Endothelial cell of umbilical vein (primary cell): ENCODE results near the gene CARD18. TPM values are rescaled to one million over a fixed set of nuclear protein-coding genes. Genes with fewer than 3 reads are reported as not detected.
A peak's percentile ranks its signal among the peaks of the same experiment; 100 is the strongest.

ENCODE experiments used
- BruUV-seq: library from RNA; stranded (reverse); fragments of 400-500 nt; replicated peaks from 2 replicates; lab custom pipeline; 2021; lab: Mats Ljungman, UMichigan
- CTCF ChIA-PET: fragments of 300-600, 350-600 bp; sonication (Branson Sonifier 250); formaldehyde crosslinking; loops from one replicate; lab custom pipeline; 2021; ENCODE audit warnings: antibody characterized with exemption, inconsistent platforms; lab: Charles Lee
- POLR2A ChIA-PET: fragments of 300-600, 350-600 bp; sonication (Branson Sonifier 250); formaldehyde crosslinking; loops from one replicate; lab custom pipeline; 2021; ENCODE audit warnings: antibody characterized with exemption, inconsistent platforms; lab: Charles Lee
- DNase-seq: peaks from one replicate; pipeline ENCODE4 v3.0.0-alpha.2; 2011; ENCODE audit warnings: low read depth, low spot score
- FAIRE-seq: peaks from 2 replicates; lab custom pipeline; 2011; peaks lifted over from hg19 to GRCh38; lab: Jason Lieb, UNC
- H2AFZ ChIP-seq: 2 replicates; pipeline ENCODE4 v1.6.0; 2012; ENCODE audit warnings: low read depth, low read length, control low read depth, inconsistent platforms
- H3K27ac ChIP-seq: 2 replicates; pipeline ENCODE4 v1.5.1; 2011; ENCODE audit warnings: low read depth, mild to moderate bottlenecking, control low read depth, low read length, moderate library complexity; ENCODE audit not compliant: insufficient read depth
- H3K27me3 ChIP-seq, 2 experiments: 2 replicates each; pipeline versions ENCODE4 v1.6.0 to v1.6.1; 2011; ENCODE audit warnings: low read length in 2 of 2, mixed read lengths in 1 of 2; ENCODE audit not compliant: control insufficient read depth in 2 of 2, insufficient read depth in 2 of 2
- H3K36me3 ChIP-seq, 2 experiments: 2 replicates in 1 of 2; 3 replicates in 1 of 2; pipeline ENCODE4 v1.5.1; 2011; ENCODE audit warnings: low read length in 2 of 2, mild to moderate bottlenecking in 1 of 2, moderate library complexity in 1 of 2; ENCODE audit not compliant: control insufficient read depth in 2 of 2, insufficient read depth in 2 of 2; ENCODE audit errors: extremely low read depth in 1 of 2
- H3K4me1 ChIP-seq: 3 replicates; pipeline ENCODE4 v1.5.1; 2011; ENCODE audit warnings: mild to moderate bottlenecking, low read length; ENCODE audit not compliant: control insufficient read depth, insufficient read depth; ENCODE audit errors: extremely low read depth
- H3K4me2 ChIP-seq: 2 replicates; pipeline ENCODE4 v1.6.1; 2011; ENCODE audit warnings: low read length, control low read depth, mixed read lengths; ENCODE audit not compliant: insufficient read depth
- H3K4me3 ChIP-seq, 3 experiments: fragments of 200-600 bp in 1 of 3; sonication (generic), shearing (Covaris generic) in 1 of 3; replicated peaks in 1 of 3; 2 replicates each; pipeline ENCODE4 v1.5.1; 2011 to 2016; ENCODE audit warnings: control low read depth in 3 of 3, low read length in 3 of 3, mild to moderate bottlenecking in 2 of 3, inconsistent platforms in 1 of 3, low read depth in 1 of 3, moderate library complexity in 1 of 3; ENCODE audit not compliant: insufficient read depth in 1 of 3
- H3K79me2 ChIP-seq: 2 replicates; pipeline ENCODE4 v1.6.0; 2012; ENCODE audit warnings: low read length, inconsistent platforms; ENCODE audit not compliant: control insufficient read depth, insufficient read depth
- H3K9ac ChIP-seq: replicated peaks from 2 replicates; pipeline ENCODE3; 2011; ENCODE audit warnings: low read length, control low read depth; ENCODE audit not compliant: insufficient read depth; ENCODE audit errors: extremely low read depth
- H3K9me1 ChIP-seq: replicated peaks from 3 replicates; pipeline ENCODE4 v1.6.0; 2011; ENCODE audit warnings: mild to moderate bottlenecking, low read length; ENCODE audit not compliant: control insufficient read depth, insufficient read depth; ENCODE audit errors: extremely low read depth
- H3K9me3 ChIP-seq: replicated peaks from 2 replicates; pipeline ENCODE4 v1.5.1; 2012; ENCODE audit warnings: low read length, inconsistent platforms; ENCODE audit not compliant: control insufficient read depth, insufficient read depth
- H4K20me1 ChIP-seq: replicated peaks from 2 replicates; pipeline ENCODE3; 2011; ENCODE audit warnings: mild to moderate bottlenecking, low read length; ENCODE audit not compliant: control insufficient read depth, insufficient read depth; ENCODE audit errors: extremely low read depth
- EZH2 ChIP-seq: IDR thresholded peaks from 2 replicates; pipeline ENCODE4 v1.6.1; 2012; ENCODE audit warnings: borderline replicate concordance, low read depth, mild to moderate bottlenecking, moderate library complexity, low read length, inconsistent platforms; ENCODE audit not compliant: severe bottlenecking
- FOS ChIP-seq: IDR thresholded peaks from 2 replicates; pipeline ENCODE4 v1.6.1; 2011; ENCODE audit warnings: mild to moderate bottlenecking, low read length, moderate library complexity, borderline replicate concordance; ENCODE audit not compliant: insufficient read depth
- GATA2 ChIP-seq: IDR thresholded peaks from 2 replicates; pipeline ENCODE4 v1.7.0; 2011; ENCODE audit warnings: low read depth, mild to moderate bottlenecking, moderate library complexity, mixed read lengths, low read length; ENCODE audit not compliant: insufficient read length, insufficient read depth
- JUN ChIP-seq: IDR thresholded peaks from 2 replicates; pipeline ENCODE4 v1.6.1; 2011; ENCODE audit warnings: borderline replicate concordance, low read depth; ENCODE audit not compliant: insufficient read length, insufficient read depth
- POLR2A ChIP-seq: IDR thresholded peaks from 2 replicates; pipeline ENCODE4 v1.6.1; 2012; ENCODE audit warnings: low read depth, mild to moderate bottlenecking, control low read depth, low read length
- POLR2AphosphoS5 ChIP-seq: IDR thresholded peaks from 2 replicates; pipeline ENCODE4 v1.6.1; 2012; ENCODE audit warnings: low read depth, mild to moderate bottlenecking, control low read depth, low read length, moderate library complexity; ENCODE audit not compliant: insufficient read depth
- dilution Hi-C: fragments of 300-500 bp; cut with MboI; formaldehyde crosslinking; loops from one replicate; pipeline ENCODE4 v1.15.0; 2019; ENCODE audit warnings: low sequenced_read_pairs; ENCODE audit not compliant: extremely low pct_ligation_motif_present
- intact Hi-C: fragments of 100-400 bp; cut with micrococcal nuclease; formaldehyde crosslinking; loops from one replicate; pipeline ENCODE4 v1.10.0; 2022
- polyA plus RNA-seq, 4 experiments: library from polyadenylated mRNA; depleted of rRNA in 3 of 4; stranded (reverse) in 3 of 4; unstranded in 1 of 4; fragments of >200 nt; gene quantifications; 2 replicates each; pipeline versions ENCODE4 v1.2.1 to v1.2.3, GENCODE V29; 2011 to 2012; ENCODE audit warnings: missing spikeins in 1 of 4
- total RNA-seq: library from RNA; stranded (reverse); gene quantifications from 2 replicates; pipeline ENCODE4 v1.2.3, GENCODE V29; 2021
- TF ChIP-seq, protein P1 (sequence below): IDR thresholded peaks from 2 replicates; pipeline ENCODE4 v1.6.1; 2011; ENCODE audit not compliant: insufficient read depth, insufficient read length

The CARD18 gene
- total and polyA plus RNA-seq, 2 donors (not counting 3 experiments of a cell fraction or from before 2014, with no cell fraction given): not detected

DNA sequence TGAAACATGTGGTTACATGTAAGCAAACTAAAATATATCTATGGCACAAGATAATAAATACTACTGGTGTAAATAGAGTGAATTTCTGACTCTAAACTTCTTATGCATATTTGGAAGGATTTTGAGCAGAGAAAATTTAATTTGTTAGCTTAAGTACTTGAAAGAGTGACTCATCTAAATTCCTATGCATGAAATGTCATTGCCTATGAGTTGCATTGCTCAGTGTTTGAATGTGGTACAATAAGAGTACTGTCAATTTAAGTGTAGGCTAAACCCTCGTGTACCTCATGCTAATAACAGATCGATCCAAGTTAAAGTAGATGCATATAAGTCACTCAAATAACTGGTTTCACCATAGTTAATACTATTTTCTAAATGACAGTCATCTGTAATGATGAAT lies 5.3 kb upstream of the CARD18 start:
- no peaks in the 10 kb centered on the region for H3K9me3 ChIP-seq
- TF ChIP-seq EZH2 (no peak), JUN (peak; percentile 51), FOS (peak; percentile 69)
- H3K9ac ChIP-seq: no peak overlapping the region
- no peak overlapping the region for H3K4me3 ChIP-seq
- H3K9me1 ChIP-seq: no peaks in the 10 kb centered on the region
- peak; percentile 36 for DNase-seq
- H3K4me2 ChIP-seq: no peak overlapping the region
- no peaks in the 10 kb centered on the region for H4K20me1 ChIP-seq
- BruUV-seq: no TSS peak
- dilution Hi-C loops: no loop called here
- H3K79me2 ChIP-seq: no peaks in the 10 kb centered on the region
- H3K27me3 ChIP-seq: no peaks in the 10 kb centered on the region
- H3K27ac ChIP-seq: no peak overlapping the region
- peak; percentile 8 for FAIRE-seq
- peaks cover 22% of the 10 kb centered on the region for H3K4me1 ChIP-seq
- no peaks in the 10 kb centered on the region for H3K36me3 ChIP-seq
- no peak overlapping the region for H2AFZ ChIP-seq
- intact Hi-C loops: loop anchor here (5.0 kb wide), 1 partner anchor 178 kb away; the partner anchor contains the start of gene CASP4
- POLR2A ChIA-PET: no interaction called here
- CTCF ChIA-PET: interaction anchor here (0.7 kb wide), 1 partner anchor 13 kb away, joined by 3 read pairs; no protein-coding TSS in a partner anchor

DNA sequence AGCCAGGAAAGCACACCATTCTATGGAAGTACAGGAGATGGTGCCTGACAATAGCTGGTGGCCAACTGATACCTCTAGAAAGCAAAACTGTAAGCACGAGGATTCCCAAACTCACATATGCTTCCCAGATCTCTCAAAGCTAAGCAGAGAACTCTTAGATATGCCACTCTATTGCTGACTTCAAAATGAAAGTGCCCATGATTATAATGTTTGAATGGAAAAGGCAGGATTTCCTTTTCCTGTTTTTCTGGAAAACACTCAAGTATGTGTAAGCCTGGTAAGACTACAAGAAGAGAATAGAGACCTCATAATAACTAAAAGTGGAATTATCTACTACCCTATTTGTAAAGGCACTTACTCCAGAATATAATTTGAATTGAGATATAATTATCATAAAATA lies 2.6 kb upstream of the CARD18 start:
- Histone ChIP-seq H4K20me1 (no peaks in the 10 kb centered on the region), H3K4me2 (peak overlapping the region; percentile 92), H3K79me2 (no peaks in the 10 kb centered on the region), H3K9ac (peak overlapping the region; percentile 51), H3K27ac (peak overlapping the region; percentile 88), H2AFZ (peak overlapping the region; percentile 98), H3K9me1 (no peaks in the 10 kb centered on the region), H3K36me3 (no peaks in the 10 kb centered on the region), H3K9me3 (no peaks in the 10 kb centered on the region), H3K27me3 (no peaks in the 10 kb centered on the region), H3K4me3 (peak overlapping the region in 2 of 3 experiments; percentile 19 to 44), H3K4me1 (peaks cover 22% of the 10 kb centered on the region)
- DNase-seq (peak; percentile 90), FAIRE-seq (peak; percentile 63)
- TF ChIP-seq, protein P1, sequence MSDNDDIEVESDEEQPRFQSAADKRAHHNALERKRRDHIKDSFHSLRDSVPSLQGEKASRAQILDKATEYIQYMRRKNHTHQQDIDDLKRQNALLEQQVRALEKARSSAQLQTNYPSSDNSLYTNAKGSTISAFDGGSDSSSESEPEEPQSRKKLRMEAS: no peak
- peak; percentile 7 for TF ChIP-seq JUN
- peak; percentile 42 for TF ChIP-seq POLR2A
- TF ChIP-seq GATA2: no peak
- TF ChIP-seq POLR2AphosphoS5: peak; percentile 42
- no peak for TF ChIP-seq EZH2
- TF ChIP-seq FOS: peak; percentile 49
- intact Hi-C loops (loop anchor here (1.0 to 5.0 kb wide), 4 partner anchors 9 to 175 kb away; partner anchors contain the start of gene CASP4), dilution Hi-C loops (no loop called here)
- POLR2A ChIA-PET: no interaction called here
- CTCF ChIA-PET: interaction anchor here (0.9 kb wide), 1 partner anchor 95 kb away, joined by 3 read pairs; no protein-coding TSS in a partner anchor
- BruUV-seq: no TSS peak
